Measurements from ENCODE around the gene HJURP. TPM values are rescaled to one million over a fixed set of nuclear protein-coding genes. Genes with fewer than 3 reads are reported as not detected.

Gene HJURP
- total and polyA plus RNA-seq, 7 donors = 0.08 to 0.25 (median 0.10) TPM; not detected in 4

DNA sequence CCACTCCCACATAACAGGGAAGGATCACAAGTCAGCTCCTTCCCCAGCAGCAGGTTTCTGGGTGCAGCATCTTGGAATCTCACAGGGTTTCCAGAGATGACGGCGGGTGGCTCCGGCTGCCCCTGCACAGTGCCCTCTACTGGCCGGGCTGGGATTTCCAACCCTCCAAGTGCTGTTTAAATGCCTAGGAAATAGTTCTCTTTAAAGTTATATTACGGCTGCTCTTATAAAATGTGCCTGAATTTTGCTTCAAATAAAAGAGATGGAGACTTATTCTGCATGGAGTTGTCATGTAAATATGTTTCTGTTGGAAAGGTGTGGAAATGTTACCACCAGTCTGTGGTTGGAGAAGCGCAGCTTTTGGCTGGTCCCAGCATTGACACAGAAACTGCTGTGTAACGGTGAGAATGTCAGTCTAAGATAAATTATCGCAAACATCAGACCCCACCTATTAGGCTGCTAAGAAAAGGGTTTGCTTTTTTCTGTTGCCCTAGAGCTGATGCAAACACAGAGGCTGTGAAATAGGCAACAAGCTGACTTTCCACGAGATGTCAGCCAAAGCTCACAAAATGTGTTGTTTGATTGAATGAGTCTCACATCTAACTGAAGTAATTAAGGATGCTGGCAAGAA, 3.3 kb upstream of the HJURP start:
- TF ChIP-seq, protein P1, sequence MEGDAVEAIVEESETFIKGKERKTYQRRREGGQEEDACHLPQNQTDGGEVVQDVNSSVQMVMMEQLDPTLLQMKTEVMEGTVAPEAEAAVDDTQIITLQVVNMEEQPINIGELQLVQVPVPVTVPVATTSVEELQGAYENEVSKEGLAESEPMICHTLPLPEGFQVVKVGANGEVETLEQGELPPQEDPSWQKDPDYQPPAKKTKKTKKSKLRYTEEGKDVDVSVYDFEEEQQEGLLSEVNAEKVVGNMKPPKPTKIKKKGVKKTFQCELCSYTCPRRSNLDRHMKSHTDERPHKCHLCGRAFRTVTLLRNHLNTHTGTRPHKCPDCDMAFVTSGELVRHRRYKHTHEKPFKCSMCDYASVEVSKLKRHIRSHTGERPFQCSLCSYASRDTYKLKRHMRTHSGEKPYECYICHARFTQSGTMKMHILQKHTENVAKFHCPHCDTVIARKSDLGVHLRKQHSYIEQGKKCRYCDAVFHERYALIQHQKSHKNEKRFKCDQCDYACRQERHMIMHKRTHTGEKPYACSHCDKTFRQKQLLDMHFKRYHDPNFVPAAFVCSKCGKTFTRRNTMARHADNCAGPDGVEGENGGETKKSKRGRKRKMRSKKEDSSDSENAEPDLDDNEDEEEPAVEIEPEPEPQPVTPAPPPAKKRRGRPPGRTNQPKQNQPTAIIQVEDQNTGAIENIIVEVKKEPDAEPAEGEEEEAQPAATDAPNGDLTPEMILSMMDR (IDR thresholded peaks at IDR 0.05) = peak; percentile 28
- no peak for DNase-seq
- H3K9me3 ChIP-seq = no peaks in the 10 kb centered on the region
- peaks cover 4% of the 10 kb centered on the region for H3K4me1 ChIP-seq
- H3K4me3 ChIP-seq = no peak overlapping the region
- H3K36me3 ChIP-seq (ENCODE audit: insufficient read depth in 1 of 2, low read depth in 1 of 2) = no peaks in the 10 kb centered on the region
- no peak for ATAC-seq
- intact Hi-C loops (cut with DNase I) = no loop called here
- H3K27me3 ChIP-seq (ENCODE audit: insufficient read depth in 3 of 3, low read length in 2 of 3) = no peaks in the 10 kb centered on the region
- no peak overlapping the region for H3K27ac ChIP-seq
- 48 to 56% (median 53%) methylated on average over 9 of the region's 9 CpGs for WGBS, 3 donors

DNA sequence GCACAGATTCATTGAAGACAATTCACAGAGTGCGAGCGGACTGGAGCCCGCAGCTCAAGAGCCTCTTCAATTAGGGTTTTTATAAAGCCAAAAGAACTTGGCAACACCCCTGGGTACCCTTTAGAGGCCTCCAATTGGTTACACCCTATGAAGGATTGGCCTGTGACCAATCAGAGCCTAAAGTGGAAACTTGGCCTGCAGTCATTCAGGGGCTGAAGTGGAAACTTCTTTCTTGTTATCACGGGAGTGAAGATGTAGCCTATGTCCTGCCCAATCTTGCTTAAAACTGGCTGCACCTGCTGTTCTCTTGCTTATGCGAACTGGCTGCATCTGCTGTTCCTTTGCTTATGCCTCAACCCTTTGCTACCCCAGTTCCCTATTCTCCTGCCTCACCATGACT, 1.8 kb upstream of the HJURP start:
- 82 to 86% (median 86%) methylated on average over 5 of the region's 5 CpGs for WGBS, 3 donors
- peaks cover 4% of the 10 kb centered on the region for H3K4me1 ChIP-seq
- intact Hi-C loops (cut with DNase I) = no loop called here
- TF ChIP-seq, protein P1 (IDR thresholded peaks at IDR 0.05) = no peak
- H3K4me3 ChIP-seq = no peak overlapping the region
- DNase-seq (no peak), ATAC-seq (no peak)
- no peaks in the 10 kb centered on the region for H3K36me3 ChIP-seq (ENCODE audit: insufficient read depth in 1 of 2, low read depth in 1 of 2)
- peaks cover 0 to 5% (median 0%) of the 10 kb centered on the region in 3 donors for H3K27me3 ChIP-seq (ENCODE audit: insufficient read depth in 3 of 3, low read length in 2 of 3)
- H3K9me3 ChIP-seq = no peaks in the 10 kb centered on the region
- H3K27ac ChIP-seq = no peak overlapping the region

DNA sequence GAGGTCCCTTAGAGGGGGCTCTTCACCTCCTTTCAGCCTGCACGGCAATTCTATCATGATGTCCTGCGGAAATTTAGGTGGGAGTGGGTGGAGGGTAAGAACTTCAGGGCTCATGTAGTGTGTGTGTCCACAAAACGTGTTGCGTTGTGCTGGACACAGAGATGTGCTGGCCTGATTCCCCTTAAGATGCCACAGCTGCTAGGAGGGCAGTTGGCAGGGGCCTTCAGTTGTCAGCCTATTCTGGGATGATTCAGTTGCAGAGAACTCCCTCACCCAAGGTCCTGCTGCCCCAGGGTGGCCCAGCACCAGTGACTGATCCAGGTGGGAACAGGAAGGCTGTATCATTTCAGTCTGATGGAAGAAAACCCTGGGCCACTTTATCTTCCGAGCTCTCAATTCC, 1.0 kb upstream of the HJURP start:
- intact Hi-C loops (cut with DNase I) = no loop called here
- TF ChIP-seq, protein P1 (IDR thresholded peaks at IDR 0.05) = no peak
- Histone ChIP-seq H3K27me3 (ENCODE audit: insufficient read depth in 3 of 3, low read length in 2 of 3) (peaks cover 0 to 5% (median 0%) of the 10 kb centered on the region in 3 donors), H3K9me3 (no peaks in the 10 kb centered on the region), H3K27ac (no peak overlapping the region), H3K4me3 (peak overlapping the region; percentile 82), H3K4me1 (peaks cover 4% of the 10 kb centered on the region), H3K36me3 (ENCODE audit: insufficient read depth in 1 of 2, low read depth in 1 of 2) (no peaks in the 10 kb centered on the region)
- DNase-seq (no peak), ATAC-seq (no peak)
- 50 to 66% (median 57%) methylated on average over 5 of the region's 5 CpGs for WGBS, 3 donors

DNA sequence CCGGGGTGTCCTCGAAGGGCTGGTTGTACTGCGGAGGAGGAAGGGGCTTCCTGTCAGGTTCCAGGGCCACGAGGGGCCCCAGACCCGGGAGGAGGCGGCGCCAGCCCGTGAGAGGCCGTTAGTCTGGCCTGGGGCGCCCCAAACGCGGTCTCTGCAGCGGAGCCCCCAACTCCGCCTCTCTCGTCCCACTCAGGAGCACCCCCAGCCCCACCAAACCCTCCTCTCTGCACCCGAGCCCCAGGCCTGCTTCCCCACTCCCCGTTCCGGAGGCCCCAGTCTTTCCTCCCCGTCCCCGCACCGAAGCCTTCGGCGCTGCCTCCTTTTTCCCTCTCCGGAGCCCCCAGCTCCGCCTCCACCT, 473 bp downstream of the HJURP start:
- H3K4me3 ChIP-seq = peak overlapping the region; percentile 82
- no peaks in the 10 kb centered on the region for H3K36me3 ChIP-seq (ENCODE audit: insufficient read depth in 1 of 2, low read depth in 1 of 2)
- peaks cover 4% of the 10 kb centered on the region for H3K4me1 ChIP-seq
- H3K27me3 ChIP-seq (ENCODE audit: insufficient read depth in 3 of 3, low read length in 2 of 3) = peaks cover 0 to 5% (median 0%) of the 10 kb centered on the region in 3 donors
- TF ChIP-seq, protein P1 (IDR thresholded peaks at IDR 0.05) = no peak
- 0 to 1% (median 0%) methylated on average over 18 to 25 of the region's 25 CpGs for WGBS, 3 donors
- DNase-seq (no peak), ATAC-seq (no peak)
- no peaks in the 10 kb centered on the region for H3K9me3 ChIP-seq
- intact Hi-C loops (cut with DNase I) = no loop called here
- no peak overlapping the region for H3K27ac ChIP-seq

DNA sequence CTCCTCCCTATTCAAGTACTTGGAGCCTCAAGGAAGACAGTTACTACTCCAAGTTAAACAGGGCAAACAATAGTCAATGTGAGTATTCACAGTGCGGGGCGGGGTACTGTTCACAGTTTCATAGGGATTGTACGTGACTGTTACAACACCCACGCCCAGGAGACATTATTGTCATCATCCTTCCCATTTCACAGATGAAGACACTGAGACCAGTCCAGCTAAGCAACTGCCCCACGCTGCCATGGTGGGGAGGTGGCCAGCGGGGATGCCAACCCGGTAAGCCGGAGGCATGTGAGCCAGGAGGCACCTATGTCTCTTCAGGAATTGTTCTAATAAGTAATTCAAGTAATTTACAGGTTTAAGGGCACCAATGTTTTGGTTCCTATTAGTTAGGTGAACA, 982 bp downstream of the HJURP start:
- WGBS, 3 donors = 32 to 41% (median 34%) methylated on average over 8 of the region's 8 CpGs
- H3K27ac ChIP-seq = no peak overlapping the region
- no peaks in the 10 kb centered on the region for H3K9me3 ChIP-seq
- no peaks in the 10 kb centered on the region for H3K36me3 ChIP-seq (ENCODE audit: insufficient read depth in 1 of 2, low read depth in 1 of 2)
- no peak for ATAC-seq
- TF ChIP-seq, protein P1 (IDR thresholded peaks at IDR 0.05) = no peak
- intact Hi-C loops (cut with DNase I) = no loop called here
- peaks cover 4% of the 10 kb centered on the region for H3K4me1 ChIP-seq
- H3K4me3 ChIP-seq = peak overlapping the region; percentile 82
- no peak for DNase-seq
- H3K27me3 ChIP-seq (ENCODE audit: insufficient read depth in 3 of 3, low read length in 2 of 3) = peaks cover 0 to 5% (median 0%) of the 10 kb centered on the region in 3 donors

Measured in psoas muscle (tissue), 8 donors.